ENCODE data around the gene PRDM2. TPM values are rescaled to one million over a fixed set of nuclear protein-coding genes. Genes with fewer than 3 reads are reported as not detected.

The PRDM2 gene
- total and polyA plus RNA-seq, 10 donors: 12.0 to 75.7 (median 57.4) TPM

- H3K27me3 ChIP-seq (replicated peaks in 1 of 7): peaks cover 0 to 94% (median 38%) of the 10 kb centered on the region in 7 donors
- intact Hi-C loops (cut with DNase I; ENCODE audit: low total_unique reads): no loop called here
- H3K9me3 ChIP-seq: peaks cover 0 to 4% (median 0%) of the 10 kb centered on the region in 8 donors
- no peaks in the 10 kb centered on the region for H3K36me3 ChIP-seq
- no peak overlapping the region for H3K27ac ChIP-seq
- 71 to 85% (median 82%) methylated on average over 1 of the region's 1 CpG for WGBS, 5 donors
- H3K4me1 ChIP-seq: no peaks in the 10 kb centered on the region
- TF ChIP-seq CTCF (IDR thresholded peaks at IDR 0.05 in 8 of 11, conservative IDR thresholded peaks at IDR 0.05 in 3 of 11) (no peak), POLR2A (IDR thresholded peaks at IDR 0.05) (no peak), POLR2AphosphoS5 (IDR thresholded peaks at IDR 0.05) (no peak)
- DNase-seq: no peak
- no peak overlapping the region for H3K4me3 ChIP-seq
Observed at GRCh38 chr1:13838236-13838635, 138.2 kb downstream of the PRDM2 start.

- Histone ChIP-seq H3K4me3 (no peak overlapping the region), H3K27ac (no peak overlapping the region), H3K27me3 (replicated peaks in 1 of 7) (peaks cover 0 to 91% (median 31%) of the 10 kb centered on the region in 7 donors), H3K4me1 (no peaks in the 10 kb centered on the region), H3K36me3 (no peaks in the 10 kb centered on the region), H3K9me3 (no peaks in the 10 kb centered on the region)
- intact Hi-C loops (cut with DNase I; ENCODE audit: low total_unique reads): no loop called here
- WGBS, 5 donors: 80 to 92% (median 86%) methylated on average over 2 of the region's 2 CpGs
- TF ChIP-seq POLR2AphosphoS5 (IDR thresholded peaks at IDR 0.05): no peak
- no peak for TF ChIP-seq POLR2A (IDR thresholded peaks at IDR 0.05)
- TF ChIP-seq CTCF (IDR thresholded peaks at IDR 0.05 in 8 of 11, conservative IDR thresholded peaks at IDR 0.05 in 3 of 11): no peak
- DNase-seq: no peak
Observed at GRCh38 chr1:13842497-13842896, 142.5 kb downstream of the PRDM2 start.

GRCh38 chr1:13851726-13852125 lies 151.7 kb downstream of the PRDM2 start:
- intact Hi-C loops (cut with DNase I; ENCODE audit: low total_unique reads): no loop called here
- no peak for TF ChIP-seq POLR2A (IDR thresholded peaks at IDR 0.05)
- TF ChIP-seq POLR2AphosphoS5 (IDR thresholded peaks at IDR 0.05): no peak
- TF ChIP-seq CTCF (IDR thresholded peaks at IDR 0.05 in 8 of 11, conservative IDR thresholded peaks at IDR 0.05 in 3 of 11): no peak
- Histone ChIP-seq H3K4me3 (no peak overlapping the region), H3K27ac (no peak overlapping the region), H3K27me3 (replicated peaks in 1 of 7) (peaks cover 0 to 79% (median 12%) of the 10 kb centered on the region in 7 donors), H3K36me3 (no peaks in the 10 kb centered on the region), H3K9me3 (peaks cover 0 to 22% (median 18%) of the 10 kb centered on the region in 8 donors), H3K4me1 (no peaks in the 10 kb centered on the region)
- WGBS, 5 donors: 69 to 97% (median 94%) methylated on average over 2 of the region's 2 CpGs
- DNase-seq: no peak

GRCh38 chr1:13855554-13855953 lies 155.6 kb downstream of the PRDM2 start:
- WGBS, 5 donors: 62 to 86% (median 80%) methylated on average over 1 of the region's 1 CpG
- no peak overlapping the region for H3K4me3 ChIP-seq
- TF ChIP-seq POLR2AphosphoS5 (IDR thresholded peaks at IDR 0.05) (no peak), CTCF (IDR thresholded peaks at IDR 0.05 in 8 of 11, conservative IDR thresholded peaks at IDR 0.05 in 3 of 11) (no peak), POLR2A (IDR thresholded peaks at IDR 0.05) (no peak)
- intact Hi-C loops (cut with DNase I; ENCODE audit: low total_unique reads): no loop called here
- H3K4me1 ChIP-seq: no peaks in the 10 kb centered on the region
- peaks cover 0 to 43% (median 28%) of the 10 kb centered on the region in 8 donors for H3K9me3 ChIP-seq
- no peak for DNase-seq
- H3K36me3 ChIP-seq: no peaks in the 10 kb centered on the region
- H3K27me3 ChIP-seq (replicated peaks in 1 of 7): peaks cover 0 to 76% (median 6%) of the 10 kb centered on the region in 7 donors
- no peak overlapping the region for H3K27ac ChIP-seq

All from spleen (tissue), 11 donors.